SIG-M5 treated with dmso at 0.1 percent for 504 hours (cell line): ENCODE results near the gene TNIK.

Source experiments
- DNase-seq: peaks from one replicate; lab custom pipeline; 2025; ENCODE audit not compliant: unreplicated experiment; lab: John Stamatoyannopoulos, UW

TNIK gene

DNA sequence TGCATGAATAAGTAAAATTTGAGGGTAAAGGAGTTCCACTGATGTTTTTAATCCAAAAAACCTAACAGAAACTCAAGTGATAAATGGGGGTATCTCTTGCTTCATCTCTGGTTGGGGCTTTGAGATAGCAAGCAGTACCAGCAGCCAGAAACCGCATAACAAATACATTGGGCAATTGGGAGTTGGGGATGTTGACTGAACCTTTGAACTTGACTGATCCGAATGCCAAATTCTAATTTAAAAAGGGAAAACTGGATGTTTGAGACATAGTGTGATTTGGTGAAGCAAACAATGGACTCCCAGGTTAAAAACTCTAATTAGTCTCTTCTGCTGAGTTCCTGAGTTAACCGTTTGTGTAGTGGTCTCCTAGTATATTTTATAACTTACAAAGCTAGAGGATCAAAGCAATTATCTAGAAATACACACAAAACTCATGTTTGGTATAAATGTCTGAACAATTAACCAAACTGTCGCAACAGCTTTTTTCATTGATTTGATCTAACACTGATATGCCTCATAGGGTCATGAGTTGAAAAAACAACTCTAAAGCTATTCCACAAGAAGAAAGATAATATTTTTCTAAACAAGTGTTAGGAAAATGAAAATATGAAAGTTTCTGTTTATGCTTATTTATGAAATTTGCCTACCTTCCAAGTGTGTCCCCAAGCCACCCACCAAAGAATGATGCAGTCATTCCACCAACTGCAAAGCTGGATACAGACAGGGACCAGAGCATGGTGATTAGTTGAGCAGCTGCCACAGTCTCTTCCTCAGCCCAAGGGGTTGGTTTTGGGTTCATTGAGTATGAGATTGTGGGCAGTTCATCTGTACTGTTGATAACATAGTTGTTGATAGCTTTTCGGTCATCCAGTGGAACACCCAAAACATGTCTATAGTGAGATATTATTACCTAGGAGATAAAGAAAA is 446.1 kb downstream of the TNIK start:
- DNase-seq = no peak

DNA sequence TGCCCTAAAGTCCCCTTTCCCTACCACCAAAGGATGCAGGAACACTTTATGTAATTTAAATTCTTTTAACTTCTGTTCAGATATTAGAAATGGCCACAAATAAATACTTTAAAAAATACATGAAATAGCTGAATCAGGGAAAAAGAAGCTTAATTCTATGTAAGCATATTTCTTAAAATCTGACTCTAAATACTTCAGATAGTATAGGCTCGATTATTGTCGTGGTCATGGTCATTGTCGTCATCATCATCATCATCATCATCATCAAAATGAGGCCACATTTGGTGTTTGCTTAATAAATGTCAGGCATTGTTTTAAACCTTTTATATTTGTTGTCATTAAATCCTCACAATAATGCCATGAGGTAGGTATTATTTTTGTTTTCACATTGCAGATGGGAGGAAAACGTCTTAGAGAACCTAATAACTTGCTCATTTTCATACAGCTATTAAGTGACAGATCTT is 448.3 kb downstream of the TNIK start:
- DNase-seq = no peak
